Mammary epithelial cell (primary cell): Measurements from ENCODE around the gene RSPH3.

Source experiments
- EZH2 ChIP-seq: IDR thresholded peaks from 2 replicates; pipeline ENCODE4 v1.6.1; 2012; ENCODE audit warnings: low read length, inconsistent platforms, borderline replicate concordance
- TF ChIP-seq, protein P1 (sequence below), 2 donors: IDR thresholded peaks in 1 of 2; conservative IDR thresholded peaks in 1 of 2; 2 replicates each; pipeline ENCODE4 v1.5.1; 2011 to 2012; ENCODE audit warnings: inconsistent platforms in 2 of 2, low read length in 2 of 2, mild to moderate bottlenecking in 2 of 2, control low read depth in 1 of 2, low read depth in 1 of 2; ENCODE audit not compliant: insufficient read depth in 1 of 2; ENCODE audit errors: extremely low read depth in 1 of 2

GRCh38 chr6:158972241-158973233 is 27.5 kb downstream of the RSPH3 start:
- TF ChIP-seq, protein P1, sequence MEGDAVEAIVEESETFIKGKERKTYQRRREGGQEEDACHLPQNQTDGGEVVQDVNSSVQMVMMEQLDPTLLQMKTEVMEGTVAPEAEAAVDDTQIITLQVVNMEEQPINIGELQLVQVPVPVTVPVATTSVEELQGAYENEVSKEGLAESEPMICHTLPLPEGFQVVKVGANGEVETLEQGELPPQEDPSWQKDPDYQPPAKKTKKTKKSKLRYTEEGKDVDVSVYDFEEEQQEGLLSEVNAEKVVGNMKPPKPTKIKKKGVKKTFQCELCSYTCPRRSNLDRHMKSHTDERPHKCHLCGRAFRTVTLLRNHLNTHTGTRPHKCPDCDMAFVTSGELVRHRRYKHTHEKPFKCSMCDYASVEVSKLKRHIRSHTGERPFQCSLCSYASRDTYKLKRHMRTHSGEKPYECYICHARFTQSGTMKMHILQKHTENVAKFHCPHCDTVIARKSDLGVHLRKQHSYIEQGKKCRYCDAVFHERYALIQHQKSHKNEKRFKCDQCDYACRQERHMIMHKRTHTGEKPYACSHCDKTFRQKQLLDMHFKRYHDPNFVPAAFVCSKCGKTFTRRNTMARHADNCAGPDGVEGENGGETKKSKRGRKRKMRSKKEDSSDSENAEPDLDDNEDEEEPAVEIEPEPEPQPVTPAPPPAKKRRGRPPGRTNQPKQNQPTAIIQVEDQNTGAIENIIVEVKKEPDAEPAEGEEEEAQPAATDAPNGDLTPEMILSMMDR (conservative IDR thresholded peaks at IDR 0.05 in 1 of 2, IDR thresholded peaks at IDR 0.05 in 1 of 2; ENCODE audit: extremely low read depth in 1 of 2, insufficient read depth in 1 of 2, low read depth in 1 of 2, low read length in 2 of 2): peak; percentile 39 to 43
- TF ChIP-seq EZH2: no peak
